ENCODE data around the gene COL5A1. TPM values are rescaled to one million over a fixed set of nuclear protein-coding genes. Genes with fewer than 3 reads are reported as not detected.
"Not testable (repeated sequence)": the region's sequence is repeated elsewhere in the genome, so short reads cannot be mapped to it uniquely, and the experiment has no call there.

Gene COL5A1
- total RNA-seq, 1 donor from 2014 or later = 28.9 TPM

DNA sequence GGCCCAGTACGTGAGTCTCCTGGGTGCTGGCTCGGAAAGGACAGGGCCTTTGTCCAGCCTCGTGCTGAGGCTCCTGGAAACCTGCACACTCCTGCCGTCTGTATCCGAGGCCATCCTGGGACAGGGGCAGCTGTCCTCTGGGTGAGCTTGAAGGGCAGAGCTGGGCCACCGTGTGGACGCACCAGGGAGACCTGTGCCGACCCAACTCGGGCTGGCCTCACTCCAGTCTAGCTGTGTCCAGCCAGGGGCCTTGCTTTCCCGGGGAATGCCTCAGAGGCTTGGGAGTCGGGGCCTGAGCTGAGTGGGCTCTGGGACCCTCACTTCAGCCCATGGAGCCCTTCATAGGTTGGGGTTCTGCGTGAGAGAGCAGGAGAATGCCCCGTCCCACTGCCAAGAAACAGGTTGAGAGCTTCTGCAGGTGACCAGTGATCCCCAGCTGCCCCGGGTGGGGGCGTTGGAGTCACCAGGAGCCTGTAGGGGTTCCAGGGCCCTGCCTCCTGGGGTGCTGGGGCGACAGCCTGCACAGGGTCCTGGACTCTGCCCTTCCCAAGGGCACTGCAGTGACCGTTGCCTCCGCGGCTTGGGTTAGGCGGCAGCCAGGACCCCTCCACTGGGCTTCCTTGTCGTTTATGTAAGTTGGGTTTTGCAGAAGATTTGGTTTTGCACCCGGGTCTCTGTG, 60.1 kb downstream of the COL5A1 start:
- Mint-ChIP-seq H3K4me1 (ENCODE audit: low read depth, unreplicated experiment) (peaks cover 9% of the 10 kb centered on the region), H3K4me3 (ENCODE audit: unreplicated experiment) (no peak overlapping the region), H3K9me3 (ENCODE audit: unreplicated experiment) (peaks cover 6% of the 10 kb centered on the region), H3K36me3 (ENCODE audit: unreplicated experiment) (no peaks in the 10 kb centered on the region), H3K27me3 (ENCODE audit: unreplicated experiment) (peaks cover 3% of the 10 kb centered on the region), H3K27ac (ENCODE audit: unreplicated experiment) (no peak overlapping the region)
- no peak for DNase-seq
- TF ChIP-seq, protein P1, sequence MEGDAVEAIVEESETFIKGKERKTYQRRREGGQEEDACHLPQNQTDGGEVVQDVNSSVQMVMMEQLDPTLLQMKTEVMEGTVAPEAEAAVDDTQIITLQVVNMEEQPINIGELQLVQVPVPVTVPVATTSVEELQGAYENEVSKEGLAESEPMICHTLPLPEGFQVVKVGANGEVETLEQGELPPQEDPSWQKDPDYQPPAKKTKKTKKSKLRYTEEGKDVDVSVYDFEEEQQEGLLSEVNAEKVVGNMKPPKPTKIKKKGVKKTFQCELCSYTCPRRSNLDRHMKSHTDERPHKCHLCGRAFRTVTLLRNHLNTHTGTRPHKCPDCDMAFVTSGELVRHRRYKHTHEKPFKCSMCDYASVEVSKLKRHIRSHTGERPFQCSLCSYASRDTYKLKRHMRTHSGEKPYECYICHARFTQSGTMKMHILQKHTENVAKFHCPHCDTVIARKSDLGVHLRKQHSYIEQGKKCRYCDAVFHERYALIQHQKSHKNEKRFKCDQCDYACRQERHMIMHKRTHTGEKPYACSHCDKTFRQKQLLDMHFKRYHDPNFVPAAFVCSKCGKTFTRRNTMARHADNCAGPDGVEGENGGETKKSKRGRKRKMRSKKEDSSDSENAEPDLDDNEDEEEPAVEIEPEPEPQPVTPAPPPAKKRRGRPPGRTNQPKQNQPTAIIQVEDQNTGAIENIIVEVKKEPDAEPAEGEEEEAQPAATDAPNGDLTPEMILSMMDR (IDR thresholded peaks at IDR 0.05; ENCODE audit: partially characterized antibody, unreplicated experiment) = no peak

DNA sequence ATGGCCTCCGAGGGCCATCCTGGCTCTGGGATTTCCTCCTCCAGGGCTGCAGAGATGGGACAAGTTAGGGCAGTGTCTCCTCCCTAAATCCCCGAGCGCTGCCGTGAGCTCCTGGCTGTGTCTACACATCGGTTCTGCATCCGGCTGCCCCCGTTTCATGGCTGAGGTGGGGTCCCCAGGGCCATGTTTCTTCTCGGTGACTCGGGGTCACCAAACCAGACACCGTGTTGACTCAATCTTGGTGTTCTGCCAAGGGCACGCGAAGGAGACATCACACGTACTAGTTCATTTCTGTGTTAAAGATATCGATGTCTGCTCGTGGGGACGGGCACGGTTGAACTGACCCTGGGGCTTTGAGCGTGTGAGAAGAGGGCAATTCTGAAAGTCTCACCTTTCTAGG, 60.7 kb downstream of the COL5A1 start:
- no peak overlapping the region for H3K27ac Mint-ChIP-seq (ENCODE audit: unreplicated experiment)
- H3K4me1 Mint-ChIP-seq (ENCODE audit: low read depth, unreplicated experiment) = peaks cover 10% of the 10 kb centered on the region
- TF ChIP-seq, protein P1 (IDR thresholded peaks at IDR 0.05; ENCODE audit: partially characterized antibody, unreplicated experiment) = no peak
- H3K27me3 Mint-ChIP-seq (ENCODE audit: unreplicated experiment) = peaks cover 3% of the 10 kb centered on the region
- H3K9me3 Mint-ChIP-seq (ENCODE audit: unreplicated experiment) = peaks cover 6% of the 10 kb centered on the region
- no peak for DNase-seq
- no peaks in the 10 kb centered on the region for H3K36me3 Mint-ChIP-seq (ENCODE audit: unreplicated experiment)
- H3K4me3 Mint-ChIP-seq (ENCODE audit: unreplicated experiment) = no peak overlapping the region

DNA sequence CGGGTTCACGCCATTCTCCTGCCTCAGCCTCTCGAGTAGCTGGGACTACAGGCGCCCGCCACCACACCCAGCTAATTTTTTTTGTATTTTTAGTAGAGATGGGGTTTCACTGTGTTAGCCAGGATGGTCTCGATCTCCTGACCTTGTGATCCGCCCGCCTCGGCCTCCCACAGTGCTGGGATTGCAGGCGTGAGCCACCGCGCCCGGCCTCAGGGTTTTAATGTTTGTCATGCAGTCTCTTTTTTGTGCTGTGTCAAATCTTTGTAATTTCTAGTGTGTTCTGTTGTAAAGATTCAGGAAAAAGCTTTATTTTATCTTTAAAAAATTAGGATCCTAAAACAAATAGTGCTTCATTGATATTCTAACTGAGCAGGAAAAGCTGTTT, 62.1 kb downstream of the COL5A1 start:
- DNase-seq; H3K9me3 Mint-ChIP-seq (ENCODE audit: unreplicated experiment); H3K36me3 Mint-ChIP-seq (ENCODE audit: unreplicated experiment); H3K27me3 Mint-ChIP-seq (ENCODE audit: unreplicated experiment); H3K4me3 Mint-ChIP-seq (ENCODE audit: unreplicated experiment); H3K27ac Mint-ChIP-seq (ENCODE audit: unreplicated experiment): not testable (repeated sequence)
- peaks cover 12% of the 10 kb centered on the region for H3K4me1 Mint-ChIP-seq (ENCODE audit: low read depth, unreplicated experiment)

DNA sequence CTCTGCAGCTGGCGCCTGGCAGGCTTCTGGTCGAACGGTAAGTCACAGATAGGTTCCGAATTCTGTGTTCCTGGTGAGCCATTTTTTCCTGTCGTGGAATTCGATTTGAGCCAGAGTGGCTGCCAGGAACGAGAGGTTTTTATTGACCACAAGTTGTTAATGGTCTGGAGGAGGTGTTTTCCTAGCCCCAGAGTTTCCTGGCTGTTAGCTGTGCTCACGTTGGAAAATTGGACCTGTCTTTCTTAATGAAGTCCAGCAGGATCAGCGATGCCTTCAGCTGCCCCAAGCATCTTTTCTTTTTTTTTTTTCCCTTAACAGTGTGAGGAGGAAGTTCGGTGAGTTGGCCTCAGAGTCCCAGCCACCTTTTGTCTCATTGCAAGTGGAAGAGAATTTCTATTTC, 62.9 kb downstream of the COL5A1 start:
- DNase-seq = no peak

DNA sequence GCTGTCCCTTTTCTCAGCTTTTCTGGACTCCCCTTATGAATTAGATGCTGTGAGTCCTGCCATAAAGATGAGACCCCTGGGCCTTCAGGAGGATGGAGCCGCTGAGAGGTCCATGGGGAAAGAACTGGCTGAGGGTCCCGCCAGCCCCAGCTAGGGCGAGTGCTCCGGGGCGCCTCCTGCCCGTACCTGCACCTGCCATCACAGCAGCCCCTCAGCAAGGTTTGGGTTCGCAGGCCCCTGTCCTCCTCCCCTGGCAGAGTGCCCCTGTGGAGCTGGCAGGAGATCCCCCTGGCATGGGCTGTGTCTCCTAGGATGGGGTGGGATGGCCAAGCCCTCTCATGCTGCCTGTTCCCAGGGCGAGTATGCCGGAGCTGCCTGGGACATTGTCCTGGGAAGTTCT, 64.2 kb downstream of the COL5A1 start:
- no peak for DNase-seq
- Mint-ChIP-seq H3K36me3 (ENCODE audit: unreplicated experiment) (no peaks in the 10 kb centered on the region), H3K9me3 (ENCODE audit: unreplicated experiment) (peaks cover 8% of the 10 kb centered on the region), H3K27ac (ENCODE audit: unreplicated experiment) (no peak overlapping the region), H3K4me3 (ENCODE audit: unreplicated experiment) (no peak overlapping the region), H3K27me3 (ENCODE audit: unreplicated experiment) (peaks cover 2% of the 10 kb centered on the region), H3K4me1 (ENCODE audit: low read depth, unreplicated experiment) (peaks cover 11% of the 10 kb centered on the region)
- TF ChIP-seq, protein P1 (IDR thresholded peaks at IDR 0.05; ENCODE audit: partially characterized antibody, unreplicated experiment) = no peak

More for the DNA sequence above, 62.9 kb downstream of the COL5A1 start:
- Mint-ChIP-seq H3K27ac (ENCODE audit: unreplicated experiment) (no peak overlapping the region), H3K36me3 (ENCODE audit: unreplicated experiment) (no peaks in the 10 kb centered on the region), H3K27me3 (ENCODE audit: unreplicated experiment) (peaks cover 5% of the 10 kb centered on the region), H3K9me3 (ENCODE audit: unreplicated experiment) (peaks cover 8% of the 10 kb centered on the region), H3K4me1 (ENCODE audit: low read depth, unreplicated experiment) (peaks cover 11% of the 10 kb centered on the region), H3K4me3 (ENCODE audit: unreplicated experiment) (no peak overlapping the region)
- TF ChIP-seq, protein P1 (IDR thresholded peaks at IDR 0.05; ENCODE audit: partially characterized antibody, unreplicated experiment) = no peak

Measured in glutamatergic neuron (in vitro differentiated cells).